Measurements from ENCODE around the gene ASPN.

DNA sequence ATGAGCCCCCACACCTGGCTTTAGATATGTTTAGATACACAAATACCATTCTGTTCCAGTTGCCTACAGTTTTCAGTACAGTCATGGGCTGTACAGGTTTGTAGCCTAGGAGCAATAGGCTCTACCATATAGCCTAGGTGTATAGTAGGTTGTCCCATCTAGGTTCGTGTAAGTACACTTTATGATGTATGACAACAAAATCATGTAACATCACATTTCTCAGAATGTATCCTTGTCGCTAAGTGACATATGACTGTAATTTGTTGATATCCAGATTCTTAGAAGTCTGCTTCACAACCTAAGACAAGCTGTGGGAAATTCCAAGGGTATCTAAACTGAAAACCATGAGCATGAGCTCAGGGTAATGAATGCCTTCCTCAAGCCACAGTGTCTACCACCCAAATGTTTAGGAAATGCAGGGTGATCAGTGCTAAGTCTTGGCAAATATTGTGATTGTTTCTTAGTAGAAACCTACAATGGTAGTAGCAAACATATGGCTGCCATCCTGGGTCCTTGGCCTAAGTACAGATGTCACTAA, 45.1 kb upstream of the ASPN start:
- TF ChIP-seq POLR2A (IDR thresholded peaks at IDR 0.05): no peak
- TF ChIP-seq, protein P1, sequence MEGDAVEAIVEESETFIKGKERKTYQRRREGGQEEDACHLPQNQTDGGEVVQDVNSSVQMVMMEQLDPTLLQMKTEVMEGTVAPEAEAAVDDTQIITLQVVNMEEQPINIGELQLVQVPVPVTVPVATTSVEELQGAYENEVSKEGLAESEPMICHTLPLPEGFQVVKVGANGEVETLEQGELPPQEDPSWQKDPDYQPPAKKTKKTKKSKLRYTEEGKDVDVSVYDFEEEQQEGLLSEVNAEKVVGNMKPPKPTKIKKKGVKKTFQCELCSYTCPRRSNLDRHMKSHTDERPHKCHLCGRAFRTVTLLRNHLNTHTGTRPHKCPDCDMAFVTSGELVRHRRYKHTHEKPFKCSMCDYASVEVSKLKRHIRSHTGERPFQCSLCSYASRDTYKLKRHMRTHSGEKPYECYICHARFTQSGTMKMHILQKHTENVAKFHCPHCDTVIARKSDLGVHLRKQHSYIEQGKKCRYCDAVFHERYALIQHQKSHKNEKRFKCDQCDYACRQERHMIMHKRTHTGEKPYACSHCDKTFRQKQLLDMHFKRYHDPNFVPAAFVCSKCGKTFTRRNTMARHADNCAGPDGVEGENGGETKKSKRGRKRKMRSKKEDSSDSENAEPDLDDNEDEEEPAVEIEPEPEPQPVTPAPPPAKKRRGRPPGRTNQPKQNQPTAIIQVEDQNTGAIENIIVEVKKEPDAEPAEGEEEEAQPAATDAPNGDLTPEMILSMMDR (IDR thresholded peaks at IDR 0.05): no peak
